ENCODE measurements around the gene NFATC2.

- no peak for TF ChIP-seq EP300 (IDR thresholded peaks at IDR 0.05; ENCODE audit: borderline replicate concordance in 1 of 2, low read depth in 2 of 2, low read length in 2 of 2)
- TF ChIP-seq CTCF (IDR thresholded peaks at IDR 0.05; ENCODE audit: control extremely low read depth in 1 of 3, insufficient read depth in 1 of 3, low read depth in 1 of 3, low read length in 3 of 3) = no peak
- TF ChIP-seq YY1 (IDR thresholded peaks at IDR 0.05; ENCODE audit: low read depth, low read length) = no peak
- TF ChIP-seq SUZ12 (IDR thresholded peaks at IDR 0.05; ENCODE audit: low read length) = no peak
- TF ChIP-seq RFX5 (IDR thresholded peaks at IDR 0.05; ENCODE audit: borderline replicate concordance, low read depth, low read length) = no peak
- TF ChIP-seq GABPA (IDR thresholded peaks at IDR 0.05; ENCODE audit: borderline replicate concordance, insufficient read depth, low read length) = no peak
- no peak for TF ChIP-seq CHD1 (IDR thresholded peaks at IDR 0.05; ENCODE audit: low read depth, low read length)
- no peak for TF ChIP-seq RXRA (IDR thresholded peaks at IDR 0.05; ENCODE audit: insufficient read depth, low read depth, low read length)
- no peak for TF ChIP-seq ZNF274 (IDR thresholded peaks at IDR 0.05; ENCODE audit: borderline replicate concordance, extremely low read depth, low read length)
- TF ChIP-seq SP2 (IDR thresholded peaks at IDR 0.05; ENCODE audit: low read length) = no peak
- TF ChIP-seq POLR2A (IDR thresholded peaks at IDR 0.05; ENCODE audit: control extremely low read depth in 1 of 2, low read depth in 2 of 2, low read length in 2 of 2) = no peak
- no peak for TF ChIP-seq POU5F1 (IDR thresholded peaks at IDR 0.05; ENCODE audit: low read depth, low read length)
- no peak for TF ChIP-seq POLR2AphosphoS5 (IDR thresholded peaks at IDR 0.05; ENCODE audit: low read depth, low read length)
- TF ChIP-seq RAD21 (IDR thresholded peaks at IDR 0.05 in 1 of 2, conservative IDR thresholded peaks at IDR 0.05 in 1 of 2; ENCODE audit: low read depth in 2 of 2, low read length in 2 of 2) = no peak
These were observed 72.1 kb downstream of the NFATC2 start for GRCh38 chr20:51470499-51470820.
